ENCODE data around the gene GLA.

GLA gene

GRCh38 chrX:101407748-101408531 is at the start of gene GLA, which contains the start of gene HNRNPH2:
GLA (minus strand) TSS chrX:101407925; CDS start chrX:101407903, 22 bp downstream.
HNRNPH2 (plus strand) TSS chrX:101408222; CDS start chrX:101411989, 3,767 bp downstream.
- H3K4me3 ChIP-seq (ENCODE audit: low read length), result peak within 1 kb of the TSS; percentile 80
- no peak for TF ChIP-seq ZNF274 (IDR thresholded peaks at IDR 0.05; ENCODE audit: low read depth, low read length)

GRCh38 chrX:101452056-101452455 is 44.3 kb upstream of the GLA start:
- no peak for TF ChIP-seq ZNF274 (IDR thresholded peaks at IDR 0.05; ENCODE audit: low read depth, low read length)
- no peak overlapping the region for H3K4me3 ChIP-seq (ENCODE audit: low read length)

- no peak overlapping the region for H3K4me3 ChIP-seq (ENCODE audit: low read length)
- no peak for TF ChIP-seq ZNF274 (IDR thresholded peaks at IDR 0.05; ENCODE audit: low read depth, low read length)
These were observed 43.2 kb upstream of the GLA start for GRCh38 chrX:101450961-101451360.

- no peak overlapping the region for H3K4me3 ChIP-seq (ENCODE audit: low read length)
- TF ChIP-seq ZNF274 (IDR thresholded peaks at IDR 0.05; ENCODE audit: low read depth, low read length), result no peak
These were observed 42.4 kb upstream of the GLA start for GRCh38 chrX:101450085-101450484.

- no peak overlapping the region for H3K4me3 ChIP-seq (ENCODE audit: low read length)
These were observed 41.6 kb upstream of the GLA start for GRCh38 chrX:101449279-101449678.

GRCh38 chrX:101442085-101442484 is 34.4 kb upstream of the GLA start:
- H3K4me3 ChIP-seq (ENCODE audit: low read length), result no peak overlapping the region
- no peak for TF ChIP-seq ZNF274 (IDR thresholded peaks at IDR 0.05; ENCODE audit: low read depth, low read length)

More at GRCh38 chrX:101449279-101449678, 41.6 kb upstream of the GLA start:
- TF ChIP-seq ZNF274 (IDR thresholded peaks at IDR 0.05; ENCODE audit: low read depth, low read length), result no peak

- no peak overlapping the region for H3K4me3 ChIP-seq (ENCODE audit: low read length)
- TF ChIP-seq ZNF274 (IDR thresholded peaks at IDR 0.05; ENCODE audit: low read depth, low read length), result no peak
These were observed 22.8 kb upstream of the GLA start for GRCh38 chrX:101430457-101431078.

GRCh38 chrX:101429934-101430333 is 22.2 kb upstream of the GLA start:
- no peak for TF ChIP-seq ZNF274 (IDR thresholded peaks at IDR 0.05; ENCODE audit: low read depth, low read length)
- H3K4me3 ChIP-seq (ENCODE audit: low read length), result no peak overlapping the region

- no peak overlapping the region for H3K4me3 ChIP-seq (ENCODE audit: low read length)
- TF ChIP-seq ZNF274 (IDR thresholded peaks at IDR 0.05; ENCODE audit: low read depth, low read length), result no peak
These were observed 20.2 kb upstream of the GLA start for GRCh38 chrX:101427954-101428353.

GRCh38 chrX:101419489-101419888 is 11.8 kb upstream of the GLA start:
- H3K4me3 ChIP-seq (ENCODE audit: low read length), result no peak overlapping the region
- TF ChIP-seq ZNF274 (IDR thresholded peaks at IDR 0.05; ENCODE audit: low read depth, low read length), result no peak

- TF ChIP-seq ZNF274 (IDR thresholded peaks at IDR 0.05; ENCODE audit: low read depth, low read length), result no peak
- peak overlapping the region; percentile 53; the same call in 1 of the 2 replicates for H3K4me3 ChIP-seq (ENCODE audit: low read length)
These were observed 10.5 kb upstream of the GLA start for GRCh38 chrX:101417981-101418841.

GRCh38 chrX:101417190-101417589 is 9.5 kb upstream of the GLA start:
- no peak overlapping the region for H3K4me3 ChIP-seq (ENCODE audit: low read length)
- no peak for TF ChIP-seq ZNF274 (IDR thresholded peaks at IDR 0.05; ENCODE audit: low read depth, low read length)

- no peak for TF ChIP-seq ZNF274 (IDR thresholded peaks at IDR 0.05; ENCODE audit: low read depth, low read length)
- no peak overlapping the region for H3K4me3 ChIP-seq (ENCODE audit: low read length)
These were observed 9.0 kb upstream of the GLA start for GRCh38 chrX:101416691-101417090.

Measured in GM08714 (cell line).